Measurements from ENCODE around the gene ZNF318. TPM values are rescaled to one million over a fixed set of nuclear protein-coding genes. Genes with fewer than 3 reads are reported as not detected.

The ZNF318 gene
- total RNA-seq, 1 donor from 2014 or later = 18.3 TPM

DNA sequence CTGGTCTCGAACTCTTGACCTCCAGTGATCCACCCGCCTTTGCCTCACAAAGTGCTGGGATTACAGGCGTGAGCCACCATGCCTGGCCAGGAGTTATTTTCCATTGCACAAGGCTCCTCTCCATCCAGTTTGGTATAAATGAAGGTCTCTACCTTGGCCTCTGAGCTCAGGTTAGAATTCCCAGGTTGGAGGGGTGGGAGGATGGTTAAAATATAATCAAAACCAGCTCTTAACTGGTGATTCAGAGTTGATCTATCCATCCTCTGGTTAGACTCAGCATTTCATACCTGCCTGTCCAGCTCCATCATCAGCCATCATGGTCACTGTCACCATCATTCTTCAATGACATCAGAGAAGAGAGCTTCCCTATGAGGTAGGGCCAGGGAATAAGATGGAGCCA is 74.0 kb downstream of the ZNF318 start:
- intact Hi-C loops (cut with DNase I) = no loop called here
- H3K27ac ChIP-seq = no peak overlapping the region
- DNase-seq = no peak

DNA sequence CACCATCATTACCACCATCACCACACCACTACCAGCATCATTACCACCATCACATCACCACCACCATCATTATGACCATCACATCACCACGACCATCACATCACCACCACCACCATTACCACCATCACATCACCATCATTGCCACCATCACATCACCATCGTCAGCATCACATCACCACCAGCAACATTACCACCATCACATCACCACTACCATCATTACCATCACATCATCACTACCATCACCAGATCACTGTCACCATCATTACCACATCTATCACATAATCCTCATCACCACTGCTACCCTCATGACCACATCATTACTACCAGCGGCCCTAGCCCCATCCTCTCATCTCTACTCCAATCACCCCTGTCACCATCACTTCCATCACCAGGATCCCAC is 74.9 kb downstream of the ZNF318 start:
- H3K36me3 ChIP-seq = no peaks in the 10 kb centered on the region
- H3K4me3 ChIP-seq = no peak overlapping the region
- H3K27me3 ChIP-seq (ENCODE audit: low read depth) = peaks cover 16% of the 10 kb centered on the region
- no peak overlapping the region for H3K27ac ChIP-seq
- H3K9me3 ChIP-seq = no peaks in the 10 kb centered on the region
- H3K4me1 ChIP-seq = no peaks in the 10 kb centered on the region
- DNase-seq (no peak), ATAC-seq (no peak)
- intact Hi-C loops (cut with DNase I) = no loop called here
- TF ChIP-seq, protein P1, sequence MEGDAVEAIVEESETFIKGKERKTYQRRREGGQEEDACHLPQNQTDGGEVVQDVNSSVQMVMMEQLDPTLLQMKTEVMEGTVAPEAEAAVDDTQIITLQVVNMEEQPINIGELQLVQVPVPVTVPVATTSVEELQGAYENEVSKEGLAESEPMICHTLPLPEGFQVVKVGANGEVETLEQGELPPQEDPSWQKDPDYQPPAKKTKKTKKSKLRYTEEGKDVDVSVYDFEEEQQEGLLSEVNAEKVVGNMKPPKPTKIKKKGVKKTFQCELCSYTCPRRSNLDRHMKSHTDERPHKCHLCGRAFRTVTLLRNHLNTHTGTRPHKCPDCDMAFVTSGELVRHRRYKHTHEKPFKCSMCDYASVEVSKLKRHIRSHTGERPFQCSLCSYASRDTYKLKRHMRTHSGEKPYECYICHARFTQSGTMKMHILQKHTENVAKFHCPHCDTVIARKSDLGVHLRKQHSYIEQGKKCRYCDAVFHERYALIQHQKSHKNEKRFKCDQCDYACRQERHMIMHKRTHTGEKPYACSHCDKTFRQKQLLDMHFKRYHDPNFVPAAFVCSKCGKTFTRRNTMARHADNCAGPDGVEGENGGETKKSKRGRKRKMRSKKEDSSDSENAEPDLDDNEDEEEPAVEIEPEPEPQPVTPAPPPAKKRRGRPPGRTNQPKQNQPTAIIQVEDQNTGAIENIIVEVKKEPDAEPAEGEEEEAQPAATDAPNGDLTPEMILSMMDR (IDR thresholded peaks at IDR 0.05) = no peak

More for the DNA sequence above, 74.0 kb downstream of the ZNF318 start:
- TF ChIP-seq, protein P1 (IDR thresholded peaks at IDR 0.05) = no peak
- Histone ChIP-seq H3K9me3 (no peaks in the 10 kb centered on the region), H3K4me3 (no peak overlapping the region), H3K4me1 (no peaks in the 10 kb centered on the region), H3K27me3 (ENCODE audit: low read depth) (peaks cover 16% of the 10 kb centered on the region), H3K36me3 (no peaks in the 10 kb centered on the region)
- ATAC-seq = no peak

DNA sequence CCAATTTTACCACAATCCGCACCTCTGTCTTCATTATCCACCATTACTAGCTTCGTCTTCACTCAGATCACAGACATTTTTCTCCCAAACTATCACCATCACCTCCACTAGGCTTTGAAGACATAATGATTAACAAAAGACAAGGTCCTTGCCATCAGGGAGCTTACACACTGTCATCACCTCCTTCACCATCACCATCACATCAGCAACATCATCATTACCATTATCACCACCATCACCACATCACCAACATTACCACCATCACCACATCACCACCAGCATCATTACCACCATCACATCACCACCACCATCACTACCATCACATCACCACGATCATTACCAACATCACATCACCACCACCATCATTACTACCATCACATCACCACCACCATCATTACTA is 75.7 kb downstream of the ZNF318 start:
- no peaks in the 10 kb centered on the region for H3K36me3 ChIP-seq
- H3K27ac ChIP-seq = no peak overlapping the region
- ATAC-seq (no peak), DNase-seq (no peak)
- no peaks in the 10 kb centered on the region for H3K4me1 ChIP-seq
- H3K4me3 ChIP-seq = no peak overlapping the region
- intact Hi-C loops (cut with DNase I) = no loop called here
- TF ChIP-seq, protein P1 (IDR thresholded peaks at IDR 0.05) = no peak
- no peaks in the 10 kb centered on the region for H3K9me3 ChIP-seq
- H3K27me3 ChIP-seq (ENCODE audit: low read depth) = peaks cover 14% of the 10 kb centered on the region

DNA sequence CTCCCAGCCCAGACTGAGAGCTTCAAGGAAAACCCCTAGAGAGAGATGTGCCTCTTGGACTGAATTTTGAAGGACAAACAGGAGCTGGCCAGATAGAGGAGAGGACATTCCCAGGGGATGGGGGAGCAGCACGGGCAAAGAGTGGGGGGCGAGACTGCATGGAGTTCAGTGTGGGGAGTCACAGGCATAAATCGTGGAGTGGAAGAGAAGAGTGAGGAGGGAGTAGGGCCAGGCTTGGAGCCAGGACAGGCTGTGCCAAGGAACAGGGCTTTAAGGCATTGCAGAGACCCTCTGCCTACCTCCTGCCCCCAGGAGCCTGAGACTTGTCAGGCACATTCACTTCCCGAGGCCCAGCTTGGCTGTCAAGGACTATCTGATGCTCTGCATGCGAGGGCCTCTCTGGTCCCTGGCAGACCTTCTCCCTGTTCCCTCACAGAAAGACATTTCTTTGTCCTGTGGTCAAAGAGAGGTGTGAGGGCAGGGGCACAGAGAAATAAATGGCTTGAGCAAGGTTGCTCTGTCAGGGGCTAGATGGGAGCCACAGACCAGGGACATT is 76.6 kb downstream of the ZNF318 start:
- no peaks in the 10 kb centered on the region for H3K4me1 ChIP-seq

DNA sequence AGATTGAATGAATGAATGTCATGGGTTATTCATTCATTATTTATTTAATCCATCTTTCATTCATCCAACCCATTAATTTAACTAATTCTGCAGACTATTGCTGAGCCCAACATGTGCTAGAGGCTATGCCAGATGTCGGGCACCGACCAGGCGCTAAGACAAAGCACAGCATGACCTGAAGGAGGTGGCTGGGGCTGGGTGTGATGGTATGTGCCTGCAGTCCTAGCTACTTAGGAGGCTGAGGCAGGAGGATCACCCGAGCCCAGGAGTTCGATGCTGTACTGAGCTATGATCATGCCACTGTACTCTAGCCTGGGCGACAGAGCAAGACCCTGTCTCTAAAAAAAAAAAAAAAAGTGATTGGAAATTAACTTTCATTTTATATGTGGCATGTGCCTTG is 77.1 kb downstream of the ZNF318 start:
- Histone ChIP-seq H3K27me3 (ENCODE audit: low read depth) (peaks cover under 1% of the 10 kb centered on the region), H3K9me3 (no peaks in the 10 kb centered on the region), H3K27ac (no peak overlapping the region), H3K4me3 (no peak overlapping the region), H3K36me3 (no peaks in the 10 kb centered on the region), H3K4me1 (no peaks in the 10 kb centered on the region)
- intact Hi-C loops (cut with DNase I) = no loop called here
- TF ChIP-seq, protein P1 (IDR thresholded peaks at IDR 0.05) = no peak
- ATAC-seq = no peak
- DNase-seq = no peak

More for the DNA sequence above, 76.6 kb downstream of the ZNF318 start:
- intact Hi-C loops (cut with DNase I) = no loop called here
- peaks cover 6% of the 10 kb centered on the region for H3K27me3 ChIP-seq (ENCODE audit: low read depth)
- TF ChIP-seq, protein P1 (IDR thresholded peaks at IDR 0.05) = no peak
- no peak overlapping the region for H3K4me3 ChIP-seq
- H3K27ac ChIP-seq = no peak overlapping the region
- no peaks in the 10 kb centered on the region for H3K9me3 ChIP-seq
- no peaks in the 10 kb centered on the region for H3K36me3 ChIP-seq
- ATAC-seq (no peak), DNase-seq (no peak)
